ENCODE measurements around the gene WDR62.

WDR62 gene

DNA sequence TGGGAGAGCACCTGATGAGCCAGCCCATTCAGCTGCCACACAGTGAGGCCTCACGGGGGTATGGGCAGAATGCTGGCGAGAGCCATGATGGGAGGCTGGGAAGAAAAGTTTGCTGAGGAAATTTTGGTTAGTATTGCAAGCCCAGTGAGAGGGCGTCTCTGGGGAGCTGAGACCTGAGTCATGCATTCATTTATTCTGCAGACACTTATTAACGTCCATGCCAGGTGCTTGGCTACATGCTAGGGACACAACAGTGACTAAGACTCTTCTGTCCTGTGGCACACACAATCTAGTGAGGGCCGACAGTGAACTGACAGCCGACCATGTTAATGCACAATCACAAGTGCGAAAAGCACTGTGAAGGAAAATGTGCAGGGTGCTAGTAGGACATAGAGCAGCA lies 27.2 kb downstream of the WDR62 start:
- DNase-seq, result no peak

DNA sequence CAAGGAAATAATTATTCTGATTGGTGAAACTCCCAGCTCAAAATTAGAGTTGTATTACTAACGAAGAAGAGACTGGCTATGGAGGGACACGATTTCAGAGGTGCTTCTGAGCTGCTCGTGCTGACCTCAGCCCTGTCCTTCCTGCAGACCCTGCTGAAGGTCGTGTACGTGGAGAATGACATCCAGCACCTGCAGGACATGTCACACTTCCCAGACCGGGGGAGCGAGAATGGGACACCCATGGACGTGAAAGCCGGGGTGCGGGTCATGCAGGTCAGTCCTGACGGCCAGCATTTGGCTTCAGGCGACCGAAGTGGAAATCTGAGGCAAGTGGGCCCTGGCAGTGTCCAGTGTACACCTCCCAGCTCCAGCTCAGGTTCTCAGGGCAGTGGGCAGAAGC lies 28.2 kb downstream of the WDR62 start:
- DNase-seq, result no peak

DNA sequence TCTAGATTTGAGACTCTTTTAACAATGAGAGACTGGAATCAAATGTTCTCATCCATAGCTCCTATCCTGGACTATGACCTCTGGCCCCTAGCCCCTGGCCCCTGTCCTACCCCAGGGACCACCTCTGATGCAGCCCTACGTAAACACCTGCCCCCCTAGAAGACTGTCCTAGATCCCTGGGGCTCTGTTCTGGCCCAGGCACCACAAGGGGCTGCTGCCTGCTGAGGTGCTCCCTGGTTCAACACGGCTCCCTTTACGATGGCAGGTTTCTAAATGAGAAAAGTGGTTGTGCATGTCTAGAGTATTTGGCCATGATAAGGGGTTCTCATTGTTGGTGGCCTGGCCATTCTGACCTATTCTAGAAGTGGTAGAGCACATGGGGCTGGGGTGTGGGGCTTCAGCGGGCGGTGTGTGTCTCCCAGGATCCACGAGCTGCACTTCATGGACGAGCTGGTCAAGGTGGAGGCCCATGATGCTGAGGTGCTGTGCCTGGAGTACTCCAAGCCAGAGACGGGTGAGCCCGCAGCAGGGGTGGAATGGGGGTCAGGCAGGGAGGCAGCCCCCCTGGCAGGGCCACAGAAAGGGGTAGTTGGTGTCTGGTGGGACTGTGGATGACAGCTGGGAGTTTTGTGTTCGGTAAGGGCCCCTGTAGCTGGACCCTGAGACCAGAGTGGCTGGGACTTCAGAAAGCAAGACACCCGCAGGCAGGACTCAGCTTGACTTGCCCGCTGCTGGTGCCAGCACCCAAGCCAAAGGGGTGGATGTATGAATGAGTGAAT lies 29.7 kb downstream of the WDR62 start:
- no peak for DNase-seq

DNA sequence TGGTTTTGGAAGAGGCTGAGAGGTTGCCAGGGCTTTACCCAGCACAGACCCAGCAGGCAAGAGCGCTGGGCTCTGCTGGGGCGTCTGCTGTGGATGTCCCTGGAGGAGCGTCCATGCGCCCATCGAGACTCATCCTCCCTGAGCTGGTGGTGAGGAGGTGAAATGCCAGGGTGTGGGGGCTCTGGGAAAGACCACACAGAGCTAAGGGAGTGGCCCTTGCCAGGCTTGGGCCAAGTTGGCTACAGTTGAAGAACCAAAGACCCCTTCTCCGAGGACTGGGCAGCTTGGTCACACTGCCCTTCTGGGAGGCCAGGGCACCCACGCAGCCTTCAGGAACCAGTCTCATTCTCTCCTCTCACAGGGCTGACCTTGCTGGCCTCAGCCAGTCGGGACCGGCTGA lies 31.6 kb downstream of the WDR62 start:
- DNase-seq, result no peak

DNA sequence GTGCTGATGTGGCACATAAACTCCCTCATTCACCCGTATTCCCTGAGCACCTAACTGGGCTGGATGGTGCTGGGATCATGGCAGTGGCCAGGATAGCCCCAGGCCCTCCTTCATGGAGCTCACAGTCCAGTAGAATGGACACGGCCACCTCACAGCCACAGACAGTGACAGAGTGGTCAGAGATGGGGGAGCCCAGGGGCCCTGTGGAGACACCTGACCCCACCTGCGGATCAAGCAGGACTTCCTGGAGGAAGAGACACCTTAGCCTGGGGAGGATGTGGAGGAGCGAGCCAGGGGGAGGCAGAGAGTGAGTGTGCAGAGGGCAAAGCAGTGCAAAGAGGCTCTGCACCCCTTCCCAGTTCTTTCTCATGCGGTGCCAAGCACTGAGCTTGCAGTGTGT lies 35.1 kb downstream of the WDR62 start:
- no peak for DNase-seq

DNA sequence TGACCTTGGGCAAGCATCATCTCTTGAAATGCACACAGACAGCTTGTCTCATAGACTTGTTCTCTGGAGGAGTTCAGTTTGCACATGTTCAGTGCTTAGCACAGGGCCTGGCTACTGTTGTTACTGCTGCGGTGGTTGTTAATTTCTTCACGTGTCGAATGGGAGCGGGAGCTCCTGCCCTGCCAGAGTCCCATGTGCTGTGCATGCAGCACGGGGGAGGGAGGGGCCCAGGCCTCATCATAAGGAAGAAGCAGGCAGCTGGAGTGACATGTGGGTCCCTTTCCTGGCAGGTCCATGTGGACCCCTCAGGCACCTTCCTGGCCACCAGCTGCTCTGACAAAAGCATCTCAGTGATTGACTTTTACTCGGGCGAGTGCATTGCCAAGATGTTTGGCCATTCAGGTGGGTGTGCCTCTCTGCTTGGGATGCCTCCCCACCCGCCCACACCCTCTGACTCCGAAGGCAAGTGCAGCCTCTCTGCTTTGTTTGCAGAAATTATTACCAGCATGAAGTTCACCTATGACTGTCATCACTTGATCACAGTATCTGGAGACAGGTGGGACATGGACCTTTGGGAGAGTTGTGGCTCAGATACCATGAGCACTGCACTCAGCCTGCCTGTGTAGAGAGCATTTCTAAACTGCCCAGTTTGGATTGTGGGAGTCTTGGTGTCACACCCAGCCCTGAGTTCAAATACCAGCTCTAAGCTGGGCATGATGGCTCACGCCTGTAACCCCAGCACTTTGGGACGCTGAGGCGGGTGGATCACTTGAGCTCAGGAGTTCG lies 36.4 kb downstream of the WDR62 start:
- DNase-seq, result no peak

DNA sequence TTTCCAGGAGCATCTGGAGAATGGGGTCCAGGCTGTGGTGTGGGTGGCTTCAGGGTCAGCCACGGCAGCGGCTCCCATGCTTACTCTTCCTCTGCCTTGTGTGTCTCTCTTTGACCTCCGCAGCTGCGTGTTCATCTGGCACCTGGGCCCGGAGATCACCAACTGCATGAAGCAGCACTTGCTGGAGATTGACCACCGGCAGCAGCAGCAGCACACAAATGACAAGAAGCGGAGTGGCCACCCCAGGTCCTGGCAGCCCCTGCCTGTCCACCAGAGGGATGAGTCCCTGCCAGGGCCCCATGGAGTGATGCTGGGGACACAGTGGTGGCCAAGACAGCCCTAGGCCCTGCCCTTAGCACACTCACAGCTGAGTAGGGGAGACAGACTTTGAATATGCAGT lies 37.9 kb downstream of the WDR62 start:
- DNase-seq, result no peak

DNA sequence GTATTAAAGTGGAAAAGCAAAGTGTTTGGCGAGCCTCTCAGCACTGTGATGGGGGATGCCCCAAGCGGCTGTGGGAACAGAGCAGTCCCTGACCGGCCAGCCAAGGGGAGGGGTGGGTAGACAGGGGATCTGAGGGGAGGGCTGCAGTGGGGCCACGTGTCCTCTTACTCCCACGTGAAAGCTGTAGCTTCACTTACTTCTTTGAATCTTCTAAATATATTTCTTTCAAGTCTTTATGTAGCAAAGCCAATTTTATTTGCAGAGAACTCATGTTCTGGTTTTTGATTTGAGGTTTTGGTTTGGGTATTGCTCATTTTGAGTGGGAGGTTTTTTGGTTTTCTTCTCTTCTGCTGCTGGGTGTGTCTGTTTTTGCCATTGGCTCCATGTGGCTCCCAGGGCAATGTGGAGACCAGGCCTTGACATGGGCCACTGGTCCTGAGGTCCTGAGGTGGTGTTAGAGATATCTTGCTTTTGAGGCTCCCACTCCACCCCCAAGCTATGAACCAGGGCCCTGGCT lies 38.5 kb downstream of the WDR62 start:
- DNase-seq, result no peak

DNA sequence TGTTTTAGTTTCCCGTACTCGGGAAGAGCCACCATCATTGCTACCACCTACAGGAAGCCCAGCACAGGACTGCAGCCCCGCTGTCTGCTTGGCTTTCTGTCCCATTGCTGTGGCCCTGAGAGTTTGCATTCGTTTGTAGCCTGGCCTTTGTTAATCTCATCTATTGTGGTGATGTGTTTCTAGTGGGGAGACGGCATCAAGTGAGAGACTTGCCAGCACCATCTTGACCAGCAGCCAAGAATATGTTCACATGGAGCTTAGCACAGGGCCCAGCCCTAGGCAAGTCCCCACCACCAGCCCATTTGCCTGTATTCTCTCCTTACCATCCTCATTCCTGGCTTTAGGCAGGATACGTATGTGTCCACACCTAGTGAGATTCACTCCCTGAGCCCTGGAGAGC lies 39.0 kb downstream of the WDR62 start:
- DNase-seq, result no peak

DNA sequence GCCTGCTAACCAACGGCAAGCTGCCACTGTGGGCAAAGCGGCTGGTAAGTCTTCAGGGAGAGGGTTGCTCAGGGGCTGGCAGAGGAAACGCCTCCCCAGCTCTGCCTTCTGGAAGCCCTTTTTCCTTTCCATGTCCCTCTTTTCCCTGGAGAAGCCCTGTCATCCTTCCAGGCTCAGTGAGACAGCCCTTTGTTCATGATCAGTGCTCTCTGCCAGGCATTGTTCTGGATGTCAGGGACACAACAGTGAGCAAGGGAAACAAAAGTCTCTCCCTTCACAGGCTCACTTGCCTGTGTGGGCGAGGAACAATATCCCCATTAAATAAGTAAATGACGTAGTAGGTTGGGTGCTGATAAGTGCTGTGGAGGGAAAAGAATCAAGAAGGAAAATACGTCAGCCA lies 42.3 kb downstream of the WDR62 start:
- DNase-seq, result no peak

DNA sequence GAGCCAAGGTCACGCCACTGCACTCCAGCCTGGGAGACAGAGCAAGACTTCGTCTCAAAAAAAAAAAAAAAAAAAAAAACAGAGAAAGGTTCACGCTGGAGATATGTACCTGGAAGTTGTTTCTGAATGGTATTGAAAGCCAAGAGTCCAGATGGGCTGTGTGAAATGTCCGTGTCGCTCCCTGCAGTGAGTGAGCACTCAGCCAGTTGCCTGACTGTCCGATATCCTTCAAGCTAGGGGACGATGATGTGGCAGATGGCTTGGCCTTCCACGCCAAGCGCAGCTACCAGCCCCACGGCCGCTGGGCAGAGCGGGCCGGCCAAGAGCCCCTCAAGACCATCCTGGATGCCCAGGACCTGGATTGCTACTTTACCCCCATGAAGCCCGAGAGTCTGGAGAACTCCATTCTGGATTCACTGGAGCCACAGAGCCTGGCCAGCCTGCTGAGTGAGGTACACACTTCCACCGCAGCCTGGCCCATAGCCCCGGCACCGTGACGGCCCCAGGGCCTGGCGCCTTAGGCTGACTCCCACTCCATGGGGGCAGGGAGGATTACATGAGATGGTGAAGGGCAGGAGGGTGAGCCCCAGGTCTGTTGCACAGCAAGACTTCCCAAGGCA lies 44.6 kb downstream of the WDR62 start:
- no peak for DNase-seq

DNA sequence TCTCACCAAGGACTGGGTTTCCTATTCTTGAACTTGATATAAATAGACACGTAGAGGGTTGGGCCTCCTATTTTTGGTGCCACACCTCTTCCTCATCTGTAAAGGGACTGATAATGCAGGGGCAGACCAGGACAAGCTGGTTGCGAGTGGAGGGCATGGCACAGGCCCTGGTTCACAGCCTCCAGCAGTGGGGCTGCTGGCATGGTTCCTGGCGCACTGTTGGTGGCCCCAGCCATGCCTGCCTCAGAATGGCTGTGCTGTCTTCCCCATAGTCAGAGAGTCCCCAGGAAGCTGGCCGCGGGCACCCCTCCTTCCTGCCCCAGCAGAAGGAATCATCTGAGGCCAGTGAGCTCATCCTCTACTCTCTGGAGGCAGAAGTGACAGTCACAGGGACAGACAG lies 45.8 kb downstream of the WDR62 start:
- no peak for DNase-seq

DNA sequence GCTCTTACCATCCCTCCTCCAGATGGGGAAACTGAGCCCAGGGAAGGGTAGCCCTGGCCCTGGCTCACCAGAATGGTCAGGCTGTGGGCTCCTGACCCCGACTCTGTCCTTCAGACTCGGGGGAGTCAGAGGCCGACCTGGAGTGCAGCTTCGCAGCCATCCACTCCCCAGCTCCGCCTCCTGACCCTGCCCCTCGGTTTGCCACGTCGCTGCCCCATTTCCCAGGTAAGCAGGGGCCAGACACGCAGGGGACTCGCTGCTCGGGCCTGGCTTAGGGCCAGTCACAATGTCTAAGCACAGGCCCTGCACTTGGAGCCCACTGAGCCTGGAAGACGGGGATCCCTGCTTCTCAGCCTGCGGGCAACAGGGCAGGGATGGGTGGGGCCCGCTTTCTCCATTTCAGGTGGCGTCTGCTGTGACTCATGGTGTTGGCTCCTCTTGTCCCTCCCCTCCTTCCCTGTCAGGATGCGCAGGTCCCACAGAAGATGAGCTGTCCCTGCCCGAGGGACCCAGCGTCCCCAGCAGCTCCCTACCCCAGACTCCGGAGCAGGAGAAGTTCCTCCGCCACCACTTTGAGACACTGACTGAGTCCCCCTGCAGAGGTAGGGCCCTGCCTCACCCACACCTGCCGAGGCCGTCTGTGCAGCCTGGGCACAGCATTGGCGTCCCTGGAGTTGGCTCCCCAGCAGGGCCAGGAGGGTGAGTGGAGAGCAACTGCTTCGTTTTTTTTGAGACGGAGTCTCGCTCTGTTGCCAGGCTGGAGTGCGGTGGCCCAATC lies 47.0 kb downstream of the WDR62 start:
- no peak for DNase-seq

DNA sequence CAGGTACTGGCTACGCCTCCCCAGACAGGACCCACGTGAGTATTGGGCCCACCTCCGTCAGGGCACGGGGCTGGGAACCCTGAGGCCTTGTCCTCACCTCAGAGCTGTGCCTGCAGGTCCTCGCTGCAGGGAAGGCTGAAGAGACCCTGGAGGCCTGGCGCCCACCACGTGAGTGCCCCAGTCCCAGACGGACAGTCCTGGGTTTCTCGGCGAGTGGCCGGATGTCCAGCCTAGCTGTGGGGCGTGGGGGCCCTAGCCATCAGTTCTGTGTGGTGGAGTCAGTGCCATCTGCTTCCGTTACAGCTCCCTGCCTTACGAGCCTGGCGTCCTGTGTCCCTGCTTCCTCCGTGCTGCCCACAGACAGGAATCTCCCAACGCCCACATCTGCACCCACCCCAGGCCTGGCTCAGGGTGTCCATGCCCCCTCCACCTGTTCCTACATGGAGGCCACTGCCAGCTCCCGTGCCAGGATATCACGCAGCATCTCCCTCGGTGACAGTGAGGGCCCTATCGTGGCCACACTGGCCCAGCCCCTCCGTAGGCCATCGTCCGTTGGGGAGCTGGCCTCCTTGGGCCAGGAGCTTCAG lies 48.4 kb downstream of the WDR62 start:
- no peak for DNase-seq

DNA sequence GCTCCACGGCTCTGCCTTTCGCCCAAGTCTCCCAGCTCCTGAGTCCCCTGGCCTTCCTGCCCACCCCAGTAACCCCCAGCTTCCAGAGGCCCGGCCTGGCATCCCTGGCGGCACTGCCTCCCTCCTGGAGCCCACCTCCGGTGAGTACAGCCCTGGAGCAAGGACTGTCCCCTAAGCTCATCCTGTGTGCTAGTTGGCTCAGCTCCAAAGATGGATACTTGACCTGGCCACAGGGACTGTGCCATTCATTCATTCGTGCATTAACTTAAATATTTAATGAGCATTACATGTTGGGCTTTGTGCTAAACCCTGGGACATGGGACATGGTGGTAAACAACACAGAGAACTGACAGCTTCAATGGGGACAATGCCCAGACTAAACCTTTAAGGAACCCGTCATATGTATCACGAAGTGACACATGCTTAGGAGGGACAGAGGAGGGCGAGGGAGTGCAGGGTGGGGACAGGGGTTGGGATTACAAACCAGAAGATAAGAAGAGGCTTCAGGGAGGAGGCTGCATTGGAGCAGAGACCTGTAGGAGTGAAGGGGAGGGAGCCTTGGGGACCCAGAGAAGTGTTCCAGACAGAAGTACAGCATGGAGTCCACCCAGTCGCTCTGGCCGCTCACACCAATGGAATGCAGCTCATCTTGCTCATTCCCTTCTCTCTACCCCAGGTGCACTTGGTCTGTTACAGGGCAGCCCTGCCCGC lies 49.3 kb downstream of the WDR62 start:
- DNase-seq, result no peak

DNA sequence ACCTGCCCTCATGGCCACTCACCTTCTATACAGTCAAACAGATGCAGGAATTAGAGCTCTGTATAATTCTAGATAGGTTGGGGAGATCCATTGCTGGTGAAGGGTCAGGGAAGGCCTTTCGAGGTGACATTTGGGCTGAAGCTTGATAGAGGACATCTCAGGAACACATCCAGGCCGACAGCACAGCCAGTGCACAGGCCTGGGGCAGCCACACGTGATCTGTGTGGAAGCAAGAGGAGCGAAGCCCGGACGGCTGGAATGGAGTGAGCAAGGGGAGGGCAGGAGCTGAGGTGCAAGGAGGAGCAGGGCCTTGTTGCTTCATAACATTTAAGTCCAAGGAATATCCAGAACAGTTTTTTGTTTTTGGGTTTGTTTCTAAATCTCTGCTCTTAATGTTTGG lies 51.7 kb downstream of the WDR62 start:
- no peak for DNase-seq

DNA sequence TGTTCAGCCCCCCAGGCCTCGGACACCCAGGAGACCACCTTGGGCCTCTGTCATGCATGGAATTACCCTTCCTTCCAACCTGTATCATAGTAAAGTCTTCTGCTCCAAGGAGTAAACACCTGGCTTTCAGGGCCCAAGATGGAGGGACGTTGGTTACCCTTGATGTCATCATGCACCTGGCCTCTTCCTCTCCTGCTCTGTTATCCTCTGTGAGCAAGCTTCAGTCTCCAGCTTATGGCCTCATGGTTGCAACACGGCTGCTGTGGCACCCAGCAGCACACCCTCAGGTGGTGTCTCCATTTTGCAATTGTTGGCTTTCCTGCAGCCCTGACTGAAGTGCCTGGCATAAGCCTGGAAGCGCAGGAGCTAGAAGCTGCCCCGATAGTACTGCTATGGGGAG lies 52.3 kb downstream of the WDR62 start:
- no peak for DNase-seq

DNA sequence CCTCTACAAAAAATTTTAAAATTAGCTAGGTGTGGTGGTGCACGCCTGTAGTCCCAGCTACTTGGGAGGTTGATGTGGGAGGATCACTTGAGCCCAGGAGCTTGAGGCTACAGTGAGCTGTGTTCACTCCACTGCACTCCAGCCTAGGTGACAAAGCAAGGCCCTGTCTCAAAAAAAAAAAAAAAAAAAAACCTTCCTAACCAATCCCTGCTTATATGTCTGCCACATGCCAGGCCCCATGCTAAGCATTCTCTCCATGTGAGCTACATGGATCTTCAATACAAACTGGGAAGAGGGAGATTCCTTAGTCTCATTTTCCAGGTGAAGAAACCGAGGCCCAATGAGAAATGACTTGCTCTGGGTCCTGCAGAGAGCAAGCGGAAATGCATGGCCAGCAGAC lies 54.0 kb downstream of the WDR62 start:
- no peak for DNase-seq

DNA sequence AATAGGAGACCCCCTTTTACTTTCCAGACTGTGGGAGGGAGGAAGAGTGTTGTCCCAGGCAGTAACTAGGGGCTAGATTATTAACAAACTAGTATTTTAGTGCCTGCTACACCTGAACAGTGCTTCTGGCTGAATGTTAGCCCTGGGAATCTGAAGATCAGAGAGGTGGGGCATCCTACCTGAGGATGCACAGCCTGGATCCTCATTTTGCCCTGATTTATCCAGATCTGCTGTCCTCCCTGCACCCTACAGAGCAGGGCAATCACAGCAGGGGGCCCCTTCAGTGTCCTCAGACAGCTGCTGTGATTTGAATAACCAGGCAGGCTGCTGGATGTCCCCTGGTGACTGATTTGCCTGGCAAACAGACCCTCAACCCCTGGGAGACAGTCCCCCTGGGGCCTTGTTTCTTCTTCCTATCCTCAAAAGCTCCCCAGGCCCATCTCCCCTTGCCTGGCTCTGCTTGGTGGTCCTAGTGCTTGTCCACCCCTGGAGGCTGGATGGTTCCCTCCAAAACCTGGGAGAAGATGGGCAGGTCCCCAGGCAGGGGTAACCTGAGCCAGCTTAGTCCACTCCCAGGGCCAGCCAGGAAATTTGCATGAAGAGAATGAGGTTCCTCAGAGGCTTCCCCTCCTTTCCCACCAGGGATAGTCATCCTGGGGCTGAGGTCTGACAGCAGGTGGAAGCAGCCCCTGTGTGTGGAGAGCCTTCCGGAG lies 55.9 kb downstream of the WDR62 start, which contains the start of gene OVOL3:
OVOL3 (plus strand) TSS at position 657 of the 713 bp plus-strand sequence. CDS start 60 bp downstream, outside the sequence.
- DNase-seq, result no peak

DNA sequence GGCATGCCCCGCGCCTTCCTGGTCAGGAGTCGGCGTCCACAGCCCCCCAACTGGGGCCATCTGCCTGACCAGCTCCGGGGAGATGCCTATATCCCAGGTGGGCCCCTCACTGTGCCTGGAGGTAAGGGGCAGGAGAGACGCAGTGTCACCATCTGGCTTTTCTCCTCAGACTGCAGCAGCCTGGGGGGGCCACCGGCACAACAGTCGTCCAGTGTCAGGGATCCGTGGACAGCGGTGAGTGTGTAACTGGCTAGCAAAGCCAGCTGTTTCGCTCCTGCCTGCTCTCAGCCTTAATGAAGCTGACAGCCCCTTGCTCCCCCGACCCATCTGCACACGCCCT lies 56.5 kb downstream of the WDR62 start:
- no peak for DNase-seq

DNA sequence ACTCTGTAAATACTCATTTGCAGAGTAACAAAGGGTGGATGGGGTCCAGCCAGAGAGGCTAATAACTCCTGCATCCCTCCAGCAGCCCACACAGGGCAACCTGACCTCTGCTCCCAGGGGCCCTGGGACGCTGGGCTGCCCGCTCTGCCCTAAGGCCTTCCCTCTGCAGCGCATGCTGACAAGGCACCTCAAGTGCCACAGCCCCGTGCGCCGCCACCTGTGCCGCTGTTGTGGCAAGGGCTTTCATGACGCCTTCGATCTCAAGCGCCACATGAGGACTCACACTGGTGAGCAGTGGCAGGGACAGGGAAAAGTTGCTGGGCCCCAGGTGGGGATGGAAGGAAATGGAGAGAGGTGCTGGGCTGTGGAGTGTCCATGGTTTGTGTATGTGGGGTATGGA lies 58.0 kb downstream of the WDR62 start:
- no peak for DNase-seq
